Endothelial cell of umbilical vein (primary cell): ENCODE measurements around the gene AAR2. TPM values are rescaled to one million over a fixed set of nuclear protein-coding genes. Genes with fewer than 3 reads are reported as not detected.

Experiments
- BruUV-seq: library from RNA; stranded (reverse); fragments of 400-500 nt; replicated peaks from 2 replicates; lab custom pipeline; 2021; lab: Mats Ljungman, UMichigan
- CTCF ChIA-PET: fragments of 300-600, 350-600 bp; sonication (Branson Sonifier 250); formaldehyde crosslinking; loops from one replicate; lab custom pipeline; 2021; ENCODE audit warnings: antibody characterized with exemption, inconsistent platforms; lab: Charles Lee
- POLR2A ChIA-PET: fragments of 300-600, 350-600 bp; sonication (Branson Sonifier 250); formaldehyde crosslinking; loops from one replicate; lab custom pipeline; 2021; ENCODE audit warnings: antibody characterized with exemption, inconsistent platforms; lab: Charles Lee
- DNase-seq: peaks from one replicate; pipeline ENCODE4 v3.0.0-alpha.2; 2011; ENCODE audit warnings: low read depth, low spot score
- FAIRE-seq: peaks from 2 replicates; lab custom pipeline; 2011; peaks lifted over from hg19 to GRCh38; lab: Jason Lieb, UNC
- H2AFZ ChIP-seq: 2 replicates; pipeline ENCODE4 v1.6.0; 2012; ENCODE audit warnings: low read depth, low read length, control low read depth, inconsistent platforms
- H3K27ac ChIP-seq: 2 replicates; pipeline ENCODE4 v1.5.1; 2011; ENCODE audit warnings: low read depth, mild to moderate bottlenecking, control low read depth, low read length, moderate library complexity; ENCODE audit not compliant: insufficient read depth
- H3K27me3 ChIP-seq, 2 experiments: 2 replicates each; pipeline versions ENCODE4 v1.6.0 to v1.6.1; 2011; ENCODE audit warnings: low read length in 2 of 2, mixed read lengths in 1 of 2; ENCODE audit not compliant: control insufficient read depth in 2 of 2, insufficient read depth in 2 of 2
- H3K36me3 ChIP-seq, 2 experiments: 2 replicates in 1 of 2; 3 replicates in 1 of 2; pipeline ENCODE4 v1.5.1; 2011; ENCODE audit warnings: low read length in 2 of 2, mild to moderate bottlenecking in 1 of 2, moderate library complexity in 1 of 2; ENCODE audit not compliant: control insufficient read depth in 2 of 2, insufficient read depth in 2 of 2; ENCODE audit errors: extremely low read depth in 1 of 2
- H3K4me1 ChIP-seq: 3 replicates; pipeline ENCODE4 v1.5.1; 2011; ENCODE audit warnings: mild to moderate bottlenecking, low read length; ENCODE audit not compliant: control insufficient read depth, insufficient read depth; ENCODE audit errors: extremely low read depth
- H3K4me2 ChIP-seq: 2 replicates; pipeline ENCODE4 v1.6.1; 2011; ENCODE audit warnings: low read length, control low read depth, mixed read lengths; ENCODE audit not compliant: insufficient read depth
- H3K4me3 ChIP-seq, 3 experiments: fragments of 200-600 bp in 1 of 3; sonication (generic), shearing (Covaris generic) in 1 of 3; replicated peaks in 1 of 3; 2 replicates each; pipeline ENCODE4 v1.5.1; 2011 to 2016; ENCODE audit warnings: control low read depth in 3 of 3, low read length in 3 of 3, mild to moderate bottlenecking in 2 of 3, inconsistent platforms in 1 of 3, low read depth in 1 of 3, moderate library complexity in 1 of 3; ENCODE audit not compliant: insufficient read depth in 1 of 3
- H3K79me2 ChIP-seq: 2 replicates; pipeline ENCODE4 v1.6.0; 2012; ENCODE audit warnings: low read length, inconsistent platforms; ENCODE audit not compliant: control insufficient read depth, insufficient read depth
- H3K9ac ChIP-seq: replicated peaks from 2 replicates; pipeline ENCODE3; 2011; ENCODE audit warnings: low read length, control low read depth; ENCODE audit not compliant: insufficient read depth; ENCODE audit errors: extremely low read depth
- H3K9me1 ChIP-seq: replicated peaks from 3 replicates; pipeline ENCODE4 v1.6.0; 2011; ENCODE audit warnings: mild to moderate bottlenecking, low read length; ENCODE audit not compliant: control insufficient read depth, insufficient read depth; ENCODE audit errors: extremely low read depth
- H3K9me3 ChIP-seq: replicated peaks from 2 replicates; pipeline ENCODE4 v1.5.1; 2012; ENCODE audit warnings: low read length, inconsistent platforms; ENCODE audit not compliant: control insufficient read depth, insufficient read depth
- H4K20me1 ChIP-seq: replicated peaks from 2 replicates; pipeline ENCODE3; 2011; ENCODE audit warnings: mild to moderate bottlenecking, low read length; ENCODE audit not compliant: control insufficient read depth, insufficient read depth; ENCODE audit errors: extremely low read depth
- CTCF ChIP-seq, 2 donors: IDR thresholded peaks; 1 replicate in 1 of 2; 2 replicates in 1 of 2; pipeline ENCODE4 v1.5.1; 2011; ENCODE audit warnings: low read length in 2 of 2, mild to moderate bottlenecking in 2 of 2, moderate library complexity in 2 of 2, control low read depth in 1 of 2, inconsistent platforms in 1 of 2, low read depth in 1 of 2; ENCODE audit not compliant: insufficient read depth in 1 of 2; ENCODE audit errors: extremely low read depth in 1 of 2
- EZH2 ChIP-seq: IDR thresholded peaks from 2 replicates; pipeline ENCODE4 v1.6.1; 2012; ENCODE audit warnings: borderline replicate concordance, low read depth, mild to moderate bottlenecking, moderate library complexity, low read length, inconsistent platforms; ENCODE audit not compliant: severe bottlenecking
- FOS ChIP-seq: IDR thresholded peaks from 2 replicates; pipeline ENCODE4 v1.6.1; 2011; ENCODE audit warnings: mild to moderate bottlenecking, low read length, moderate library complexity, borderline replicate concordance; ENCODE audit not compliant: insufficient read depth
- GATA2 ChIP-seq: IDR thresholded peaks from 2 replicates; pipeline ENCODE4 v1.7.0; 2011; ENCODE audit warnings: low read depth, mild to moderate bottlenecking, moderate library complexity, mixed read lengths, low read length; ENCODE audit not compliant: insufficient read length, insufficient read depth
- JUN ChIP-seq: IDR thresholded peaks from 2 replicates; pipeline ENCODE4 v1.6.1; 2011; ENCODE audit warnings: borderline replicate concordance, low read depth; ENCODE audit not compliant: insufficient read length, insufficient read depth
- MAX ChIP-seq: IDR thresholded peaks from 2 replicates; pipeline ENCODE4 v1.6.1; 2011; ENCODE audit not compliant: insufficient read depth, insufficient read length
- MYC ChIP-seq: IDR thresholded peaks from one replicate; pipeline ENCODE4 v1.6.1; 2011; ENCODE audit warnings: mild to moderate bottlenecking, low read depth, low read length
- POLR2A ChIP-seq: IDR thresholded peaks from 2 replicates; pipeline ENCODE4 v1.6.1; 2012; ENCODE audit warnings: low read depth, mild to moderate bottlenecking, control low read depth, low read length
- POLR2AphosphoS5 ChIP-seq: IDR thresholded peaks from 2 replicates; pipeline ENCODE4 v1.6.1; 2012; ENCODE audit warnings: low read depth, mild to moderate bottlenecking, control low read depth, low read length, moderate library complexity; ENCODE audit not compliant: insufficient read depth
- dilution Hi-C: fragments of 300-500 bp; cut with MboI; formaldehyde crosslinking; loops from one replicate; pipeline ENCODE4 v1.15.0; 2019; ENCODE audit warnings: low sequenced_read_pairs; ENCODE audit not compliant: extremely low pct_ligation_motif_present
- intact Hi-C: fragments of 100-400 bp; cut with micrococcal nuclease; formaldehyde crosslinking; loops from one replicate; pipeline ENCODE4 v1.10.0; 2022
- polyA plus RNA-seq, 4 experiments: library from polyadenylated mRNA; depleted of rRNA in 3 of 4; stranded (reverse) in 3 of 4; unstranded in 1 of 4; fragments of >200 nt; gene quantifications; 2 replicates each; pipeline versions ENCODE4 v1.2.1 to v1.2.3, GENCODE V29; 2011 to 2012; ENCODE audit warnings: missing spikeins in 1 of 4
- total RNA-seq: library from RNA; stranded (reverse); gene quantifications from 2 replicates; pipeline ENCODE4 v1.2.3, GENCODE V29; 2021

The AAR2 gene
- total and polyA plus RNA-seq, 2 donors (not counting 3 experiments of a cell fraction or from before 2014, with no cell fraction given) = 21.9 to 29.4 TPM

GRCh38 chr20:36238153-36238552 lies 1.9 kb downstream of the AAR2 start:
- FAIRE-seq (no peak), DNase-seq (no peak)
- H3K9me3 ChIP-seq = no peaks in the 10 kb centered on the region
- CTCF ChIA-PET = interaction anchor here (1.1 to 2.1 kb wide), 3 partner anchors 11 to 161 kb away, joined by 3 to 5 read pairs (median 5); no protein-coding TSS in a partner anchor
- no peaks in the 10 kb centered on the region for H3K9me1 ChIP-seq
- H3K27ac ChIP-seq = no peak overlapping the region
- peaks cover 47% of the 10 kb centered on the region for H3K79me2 ChIP-seq
- peaks cover 0 to 11% of the 10 kb centered on the region in 2 experiments for H3K36me3 ChIP-seq
- no peak overlapping the region for H3K4me3 ChIP-seq
- no peak overlapping the region for H2AFZ ChIP-seq
- dilution Hi-C loops (no loop called here), intact Hi-C loops (no loop called here)
- H4K20me1 ChIP-seq = no peaks in the 10 kb centered on the region
- TF ChIP-seq EZH2 (no peak), JUN (no peak), FOS (no peak), MAX (no peak), MYC (no peak), GATA2 (no peak), POLR2AphosphoS5 (no peak), POLR2A (no peak), CTCF (IDR thresholded peaks at IDR 0.05; ENCODE audit: extremely low read depth in 1 of 2, insufficient read depth in 1 of 2, low read depth in 1 of 2, low read length in 2 of 2) (no peak)
- no TSS peak for BruUV-seq
- H3K4me1 ChIP-seq = peaks cover 10% of the 10 kb centered on the region
- no peak overlapping the region for H3K4me2 ChIP-seq
- H3K9ac ChIP-seq = no peak overlapping the region
- POLR2A ChIA-PET = no interaction called here
- no peaks in the 10 kb centered on the region for H3K27me3 ChIP-seq
